SIG-M5 treated with dmso at 0.1 percent for 504 hours (cell line): ENCODE data around the gene BSN.
"Not testable (repeated sequence)": the region's sequence is repeated elsewhere in the genome, so short reads cannot be mapped to it uniquely, and the experiment has no call there.

Experiments
- DNase-seq: peaks from one replicate; lab custom pipeline; 2025; ENCODE audit not compliant: unreplicated experiment; lab: John Stamatoyannopoulos, UW

BSN gene

DNA sequence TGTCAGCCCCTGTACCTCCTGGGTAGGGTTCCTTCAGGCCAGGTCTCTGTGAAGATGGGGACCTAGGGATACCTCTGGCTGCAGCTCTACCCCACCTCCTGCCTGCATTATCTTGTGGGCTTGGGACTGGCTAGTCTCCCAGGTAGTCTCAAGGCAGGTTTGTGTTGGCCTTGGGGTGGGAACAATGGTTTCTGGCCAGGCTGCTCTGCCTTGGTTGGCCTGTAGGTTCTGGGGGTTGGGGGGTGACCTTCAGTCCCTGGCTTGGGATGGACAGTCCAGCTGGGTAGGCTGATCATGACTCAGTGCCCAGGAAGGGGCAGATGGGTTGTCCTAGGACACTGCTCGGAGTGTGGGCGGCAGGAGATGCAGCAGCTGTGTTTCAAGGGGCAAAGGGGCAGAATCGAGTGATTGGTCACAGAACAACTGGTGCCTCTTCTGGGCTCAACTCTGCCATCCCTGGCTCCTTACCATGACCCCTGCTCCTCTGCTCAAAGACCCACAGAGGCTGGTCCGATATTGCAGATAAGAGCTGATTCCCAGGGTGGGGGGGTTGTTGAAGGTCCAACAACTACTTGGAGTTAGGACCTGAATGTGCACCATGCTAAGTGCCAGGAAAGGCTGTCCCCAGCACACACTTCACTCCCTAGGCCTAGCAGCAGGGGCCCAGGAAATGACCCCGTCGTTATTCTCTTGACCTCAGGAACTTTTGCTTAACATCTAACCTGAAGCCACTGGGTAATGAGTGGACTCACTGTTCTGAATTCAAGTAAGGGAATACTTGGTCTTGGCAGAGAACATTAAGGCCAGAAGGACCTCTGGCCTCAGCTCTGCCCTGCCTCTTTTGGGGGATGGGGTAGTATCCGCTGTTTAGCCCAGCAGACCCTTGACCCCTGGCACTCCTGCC, 18.1 kb upstream of the BSN start:
- no peak for DNase-seq

DNA sequence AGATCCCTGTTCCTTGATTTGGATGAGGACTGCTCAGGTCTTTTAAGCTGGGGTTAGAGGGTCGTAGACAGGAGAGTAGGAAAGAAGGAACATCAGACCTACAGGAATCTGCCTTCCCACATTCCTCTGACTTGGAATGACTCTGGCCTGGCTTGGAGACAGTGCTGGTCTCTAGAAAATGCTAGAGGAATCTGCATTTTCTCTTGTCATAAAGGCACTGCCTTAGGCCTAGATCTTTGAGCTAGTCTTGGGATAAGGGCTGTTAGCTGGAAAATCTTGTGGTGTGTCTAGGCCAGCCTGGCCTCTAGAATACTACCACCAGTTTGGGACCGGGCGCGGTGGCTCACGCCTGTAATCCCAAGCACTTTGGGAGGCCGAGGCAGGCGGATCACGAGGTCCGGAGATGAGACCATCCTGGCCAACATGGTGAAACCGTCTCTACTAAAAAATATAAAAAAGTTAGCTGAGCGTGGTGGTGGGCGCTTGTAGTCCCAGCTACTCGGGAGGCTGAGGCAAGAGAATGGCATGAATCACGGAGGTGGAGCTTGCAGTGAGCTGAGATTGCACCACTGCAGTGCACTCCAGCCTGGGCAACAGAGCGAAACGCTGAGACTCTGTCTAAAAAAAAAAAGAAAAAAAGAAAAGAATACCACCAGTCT, 17.3 kb upstream of the BSN start:
- no peak for DNase-seq

GRCh38 chr3:49539659-49540560, 14.4 kb upstream of the BSN start:
- peak; percentile 90 for DNase-seq

GRCh38 chr3:49552087-49552486, 2.2 kb upstream of the BSN start:
- DNase-seq, result no peak

- DNase-seq, result peak; percentile 50
Observed at GRCh38 chr3:49553324-49553691, 969 bp upstream of the BSN start.

DNA sequence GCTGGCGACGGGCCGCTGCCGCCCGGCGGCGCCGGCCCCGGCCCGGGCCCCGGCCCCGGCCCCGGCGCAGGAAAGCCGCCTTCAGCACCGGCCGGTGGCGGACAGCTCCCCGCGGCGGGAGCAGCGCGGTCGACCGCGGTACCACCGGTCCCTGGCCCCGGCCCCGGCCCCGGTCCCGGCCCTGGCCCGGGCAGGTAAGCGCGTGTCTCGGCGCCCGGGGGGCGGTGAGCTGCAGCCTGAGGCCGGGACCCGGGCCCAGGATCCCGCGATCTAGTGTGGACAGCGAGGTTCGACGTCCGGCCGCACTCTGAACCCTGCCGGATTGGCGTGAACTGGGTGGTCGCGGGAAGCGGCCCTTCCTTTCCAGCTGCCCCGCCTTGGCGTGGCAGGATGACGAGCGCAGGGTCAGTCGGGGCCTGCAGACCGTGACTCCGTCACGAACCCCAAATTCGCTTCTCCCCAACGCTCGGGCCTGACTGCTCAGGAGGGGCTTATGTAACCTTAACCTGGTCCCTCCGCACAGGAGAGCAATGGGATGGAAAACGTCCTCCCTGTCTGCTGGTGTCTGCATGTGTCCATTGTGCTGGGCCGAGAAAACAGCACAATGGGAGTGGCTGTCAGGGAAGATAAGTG, 472 bp downstream of the BSN start:
- DNase-seq, result no peak

- no peak for DNase-seq
Observed at GRCh38 chr3:49556500-49557275, 2.4 kb downstream of the BSN start.

- DNase-seq, result no peak
Observed at GRCh38 chr3:49563040-49563578, 8.8 kb downstream of the BSN start.

DNA sequence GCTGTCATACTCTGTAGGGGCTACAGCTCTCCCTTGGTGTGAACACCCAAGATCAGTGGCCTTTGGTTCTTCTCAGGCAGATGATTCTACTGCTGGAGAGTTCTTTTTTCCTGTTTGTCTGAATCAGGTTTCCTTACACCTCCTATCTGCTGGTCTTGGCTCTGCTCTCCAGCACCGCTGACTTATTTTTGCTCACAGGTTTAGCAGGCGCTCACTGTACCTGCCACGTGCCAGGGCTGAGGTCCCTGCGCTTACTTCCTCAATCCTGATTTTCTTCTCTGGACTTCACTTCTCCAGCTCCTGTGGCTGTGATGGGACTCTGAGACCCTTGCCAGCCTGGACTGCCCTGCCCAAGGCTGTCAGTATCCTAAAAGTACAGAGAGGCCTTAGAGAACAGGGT, 9.5 kb downstream of the BSN start:
- no peak for DNase-seq

GRCh38 chr3:49566312-49566711, 12.0 kb downstream of the BSN start:
- DNase-seq, result no peak

DNA sequence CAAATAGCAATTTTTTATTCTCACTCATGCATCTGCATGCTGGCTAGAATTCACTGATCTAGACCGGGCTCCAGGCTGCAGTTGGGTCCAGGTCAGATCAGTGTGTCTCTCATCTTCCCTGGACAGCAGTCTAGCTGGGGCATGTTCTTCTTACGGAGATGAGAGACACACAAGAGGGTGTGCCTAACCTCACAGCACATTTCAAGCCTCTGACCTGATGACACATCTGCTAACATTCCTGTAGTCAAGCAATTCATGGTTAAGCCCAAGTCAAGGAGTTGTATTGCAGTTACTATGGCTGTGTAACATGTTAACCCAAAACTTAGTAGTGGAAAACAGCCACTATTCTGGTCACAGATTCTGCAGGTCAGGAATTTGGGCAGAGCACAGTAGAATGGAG, 13.1 kb downstream of the BSN start:
- no peak for DNase-seq

- no peak for DNase-seq
Observed at GRCh38 chr3:49568965-49569364, 14.7 kb downstream of the BSN start.

DNA sequence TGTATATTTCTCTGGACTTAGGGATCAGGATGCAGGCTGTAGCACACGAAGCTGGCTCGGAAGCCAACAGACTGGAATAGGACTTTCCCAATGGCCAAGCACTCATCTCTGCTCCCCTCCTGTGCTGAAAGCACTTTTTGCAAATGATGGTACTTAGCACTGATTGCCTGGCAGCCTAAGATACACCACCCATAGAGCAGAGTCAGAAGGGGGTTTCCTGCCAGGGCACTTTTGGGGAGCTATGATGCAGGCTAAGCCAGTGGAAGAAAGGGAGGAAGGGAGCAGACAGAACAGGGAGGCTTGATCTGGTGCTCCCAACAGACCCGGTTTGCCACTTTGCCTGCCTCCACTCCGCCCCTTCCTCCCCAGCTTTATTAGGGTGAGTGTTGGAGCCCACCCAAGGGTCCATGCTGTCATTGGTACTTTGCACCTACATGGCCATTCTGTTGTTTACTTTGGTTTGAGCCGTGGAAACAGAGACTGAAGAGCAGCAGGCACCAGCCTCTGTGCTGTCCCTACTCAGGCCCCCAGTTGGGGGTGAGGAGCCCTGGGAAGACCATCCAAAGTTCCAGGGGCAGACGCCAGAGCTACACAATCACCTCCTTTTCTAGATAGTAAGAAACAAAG, 15.9 kb downstream of the BSN start:
- no peak for DNase-seq

- DNase-seq, result no peak
Observed at GRCh38 chr3:49582177-49582576, 27.9 kb downstream of the BSN start.

GRCh38 chr3:49585261-49585755, 31.0 kb downstream of the BSN start:
- not testable (repeated sequence) for DNase-seq

GRCh38 chr3:49591615-49592014, 37.3 kb downstream of the BSN start:
- DNase-seq, result no peak

GRCh38 chr3:49593041-49593440, 38.8 kb downstream of the BSN start:
- DNase-seq, result no peak

DNA sequence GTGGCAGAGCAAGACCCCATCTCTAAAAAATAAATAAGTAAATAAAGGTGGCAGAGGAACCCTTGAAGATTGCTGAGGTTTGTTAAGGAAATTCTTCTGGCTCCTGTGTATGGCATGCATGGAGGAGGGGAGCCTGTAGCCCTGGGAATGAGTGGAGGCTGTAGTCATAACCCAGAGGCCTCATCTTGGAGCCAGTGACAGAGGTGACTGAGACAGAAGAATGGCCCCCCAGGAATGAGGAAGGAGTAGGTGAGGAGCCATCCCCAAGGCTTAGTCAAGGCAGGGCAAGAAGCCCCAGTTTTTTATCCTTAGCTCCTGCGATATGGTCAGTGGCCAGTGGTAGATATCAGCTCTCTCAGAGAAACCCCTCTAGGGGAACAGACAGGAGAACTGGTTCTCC, 46.5 kb downstream of the BSN start:
- DNase-seq, result no peak

DNA sequence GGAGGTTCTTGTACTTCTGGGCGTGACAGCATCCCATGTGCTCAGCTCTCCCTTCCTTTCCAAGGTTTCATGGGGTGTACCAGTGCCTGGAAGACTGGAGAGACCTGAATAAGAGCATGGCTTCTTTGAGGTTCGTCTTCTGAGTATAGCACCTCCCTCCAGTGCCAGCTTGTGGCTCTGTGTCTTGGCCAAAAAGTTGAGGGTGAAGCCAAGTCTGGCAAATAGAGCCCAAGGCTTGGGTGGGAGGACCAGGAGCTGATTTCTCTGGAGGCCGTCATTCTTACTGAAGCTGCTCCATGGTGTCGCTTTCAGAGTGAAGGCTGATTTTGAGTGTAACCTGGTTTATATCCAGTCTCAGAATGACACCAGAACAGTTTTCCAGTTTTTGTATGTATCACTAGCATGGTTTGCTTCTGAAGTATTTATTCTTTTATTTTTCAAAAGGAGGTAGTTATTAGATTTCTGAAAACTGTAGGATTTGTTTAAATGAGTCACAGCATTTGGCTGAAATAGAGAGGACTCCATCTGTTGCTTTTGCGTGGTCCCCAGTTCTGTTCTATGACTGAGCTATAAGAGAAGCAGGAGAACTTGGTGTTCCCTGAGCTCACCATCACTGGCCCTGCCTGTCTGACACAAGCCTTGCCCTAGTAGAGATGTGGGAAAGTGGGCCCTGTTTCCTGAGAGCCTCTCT, 47.2 kb downstream of the BSN start:
- no peak for DNase-seq
